HG03520 (cell line): ENCODE data around the gene MINAR1.

Experiments used
- ATAC-seq: cut with Tn5 transposase; IDR thresholded peaks from one replicate; pipeline ENCODE4 v1.9.1; 2021; ENCODE audit warnings: mild to moderate bottlenecking, moderate library complexity; ENCODE audit not compliant: unreplicated experiment

The MINAR1 gene

GRCh38 chr15:79430901-79431635 is 1.1 kb upstream of the MINAR1 start:
- ATAC-seq: no peak

DNA sequence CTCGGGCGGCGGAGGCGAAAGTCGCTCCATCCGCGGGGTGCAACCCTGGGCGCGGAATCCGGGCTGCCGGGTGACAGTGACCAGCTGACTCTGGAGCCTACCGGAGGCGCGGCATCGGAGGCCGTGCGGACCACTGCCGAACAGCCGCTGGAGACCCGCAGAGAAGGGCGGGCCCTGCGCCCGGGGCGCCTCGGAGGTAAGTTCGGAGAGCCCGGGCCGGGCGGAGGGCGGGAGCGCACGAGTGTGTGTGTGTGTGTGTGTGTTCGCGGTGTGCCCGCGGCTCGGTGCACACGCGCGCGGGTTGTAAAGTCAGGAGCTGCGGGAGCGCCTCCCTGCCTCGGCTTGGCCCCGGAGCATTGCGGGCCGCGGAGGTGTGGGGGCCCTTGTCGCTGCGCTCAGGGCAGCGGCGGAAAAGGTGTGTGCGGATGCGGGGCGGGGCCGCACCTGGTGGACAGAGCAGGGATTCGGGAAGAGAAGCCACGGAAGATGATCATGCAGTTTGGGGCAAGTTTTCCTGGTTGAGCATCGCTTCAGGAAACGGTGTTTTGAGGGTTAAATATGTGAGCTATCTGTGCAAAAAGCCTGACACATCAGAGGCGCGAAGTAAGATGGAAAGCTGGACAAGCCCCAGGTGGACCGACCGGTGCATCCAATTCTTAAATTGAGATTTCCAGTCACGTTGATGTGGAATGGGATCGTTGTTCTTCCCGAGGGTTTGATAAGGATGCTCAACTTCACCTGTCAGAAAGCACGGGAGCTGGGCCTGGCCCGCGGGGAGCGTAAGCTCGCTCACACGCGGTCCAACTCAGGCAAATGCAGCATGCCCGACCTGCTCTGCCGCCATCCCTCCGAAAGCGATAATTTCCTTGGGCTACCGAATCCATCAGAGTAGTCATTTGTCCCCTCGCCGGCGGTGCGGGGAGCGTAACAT is 474 bp downstream of the MINAR1 start:
- ATAC-seq: no peak

- ATAC-seq: no peak
Observed at GRCh38 chr15:79433276-79433990, 1.3 kb downstream of the MINAR1 start.

DNA sequence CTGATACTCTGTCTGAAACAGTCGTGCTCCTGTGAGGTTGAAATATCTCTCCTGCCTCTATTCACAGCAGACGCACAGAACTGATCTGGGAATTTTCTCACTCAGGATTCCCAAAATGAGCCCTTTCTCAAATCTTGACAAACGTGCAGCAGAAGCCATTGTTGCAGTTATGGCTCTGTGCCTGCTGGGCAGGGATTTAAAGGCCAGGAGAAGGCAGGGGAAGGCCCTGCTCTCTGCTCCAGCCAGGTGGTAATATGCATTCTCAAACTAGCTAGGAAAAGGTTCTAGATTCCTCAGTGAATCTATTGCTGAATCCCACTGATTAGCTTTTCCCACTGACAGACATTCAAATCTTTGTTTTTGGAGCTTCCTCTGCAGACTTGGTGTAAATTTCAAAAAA is 2.2 kb downstream of the MINAR1 start:
- ATAC-seq: no peak

- no peak for ATAC-seq
Observed at GRCh38 chr15:79436037-79436780, 4.1 kb downstream of the MINAR1 start.

DNA sequence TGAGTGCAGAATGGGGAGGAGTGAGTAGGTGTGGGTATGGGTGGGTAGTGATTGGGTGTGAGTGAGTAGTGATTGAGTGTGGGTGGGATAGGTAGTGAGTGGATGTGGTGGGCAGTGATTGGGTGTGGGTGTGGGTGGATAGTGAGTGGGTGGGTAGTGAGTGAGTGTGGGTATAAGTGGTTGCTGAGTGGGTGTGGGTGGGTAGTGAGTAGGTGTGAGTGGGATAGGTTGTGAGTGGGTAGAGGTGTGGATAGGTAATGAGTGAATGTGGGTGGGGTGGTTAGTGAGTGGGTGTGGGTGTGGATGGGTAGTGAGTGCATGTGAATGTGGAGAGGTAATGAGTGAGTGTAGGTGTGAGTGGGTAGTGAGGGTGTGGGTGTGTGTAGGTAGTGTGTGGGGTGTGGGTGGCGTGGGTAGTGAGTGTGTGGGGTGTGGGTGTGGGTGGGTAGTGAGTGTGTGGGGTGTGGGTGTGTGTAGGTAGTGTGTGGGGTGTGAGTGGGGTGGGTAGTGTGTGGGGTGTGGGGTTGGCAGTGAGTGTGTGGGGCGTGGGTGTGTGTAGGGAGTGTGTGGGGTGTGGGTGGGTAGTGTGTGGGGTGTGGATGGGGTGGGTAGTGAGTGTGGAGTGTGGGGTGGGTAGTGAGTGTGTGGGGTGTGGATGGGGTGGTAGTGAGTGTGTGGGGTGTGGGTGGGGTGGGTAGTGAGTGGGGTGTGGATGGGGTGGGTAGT is 5.3 kb downstream of the MINAR1 start:
- no peak for ATAC-seq

- no peak for ATAC-seq
Observed at GRCh38 chr15:79439236-79439635, 7.1 kb downstream of the MINAR1 start.

DNA sequence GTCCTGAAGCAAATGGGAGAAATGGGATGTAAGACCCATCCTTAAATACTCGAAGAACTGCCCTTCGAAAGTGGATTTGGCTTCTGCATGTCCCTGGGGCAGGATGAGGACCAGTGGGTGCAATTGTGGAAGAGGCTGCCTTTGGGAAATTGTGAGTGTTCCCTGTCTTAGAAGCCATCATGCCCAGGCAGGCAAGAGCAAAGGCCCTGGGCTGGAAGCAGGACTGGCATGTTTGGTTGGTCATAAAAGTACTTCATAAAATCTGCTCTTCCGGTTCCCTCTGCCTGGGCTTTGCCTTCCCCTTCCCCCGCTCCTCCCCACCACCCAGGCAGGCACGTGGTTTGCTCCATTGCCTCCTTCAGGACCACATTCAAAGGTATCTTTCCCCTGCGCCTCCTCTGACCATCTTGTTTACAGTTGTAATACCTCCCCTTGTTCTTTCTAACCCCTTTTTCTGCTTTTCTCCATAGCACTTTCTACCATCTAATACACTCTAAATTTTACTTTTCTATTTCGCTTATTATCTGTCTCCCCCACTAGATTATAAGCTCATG is 8.3 kb downstream of the MINAR1 start:
- ATAC-seq: no peak

DNA sequence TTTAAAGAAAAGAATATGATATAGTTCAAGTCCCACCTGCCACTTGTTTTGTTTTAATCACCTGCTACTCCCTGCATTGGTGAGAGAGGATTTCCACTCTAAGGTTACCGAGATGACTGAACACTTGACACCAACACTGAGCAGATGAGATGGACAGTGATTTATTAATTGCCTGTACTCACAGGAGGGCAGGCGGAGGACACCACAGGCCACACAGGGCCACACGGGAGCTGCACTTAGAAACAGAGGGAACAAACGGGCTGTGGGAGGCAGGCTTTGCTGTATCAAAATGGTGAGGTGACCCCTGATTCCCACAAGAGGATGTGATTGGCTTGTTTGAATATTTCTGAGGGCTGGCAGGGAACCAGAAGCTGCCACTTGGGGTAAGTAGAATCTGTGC is 10.8 kb downstream of the MINAR1 start:
- ATAC-seq: no peak

- no peak for ATAC-seq
Observed at GRCh38 chr15:79447060-79447459, 14.9 kb downstream of the MINAR1 start.

GRCh38 chr15:79450648-79451047 is 18.5 kb downstream of the MINAR1 start:
- ATAC-seq: no peak

- no peak for ATAC-seq
Observed at GRCh38 chr15:79451361-79451999, 19.3 kb downstream of the MINAR1 start.

DNA sequence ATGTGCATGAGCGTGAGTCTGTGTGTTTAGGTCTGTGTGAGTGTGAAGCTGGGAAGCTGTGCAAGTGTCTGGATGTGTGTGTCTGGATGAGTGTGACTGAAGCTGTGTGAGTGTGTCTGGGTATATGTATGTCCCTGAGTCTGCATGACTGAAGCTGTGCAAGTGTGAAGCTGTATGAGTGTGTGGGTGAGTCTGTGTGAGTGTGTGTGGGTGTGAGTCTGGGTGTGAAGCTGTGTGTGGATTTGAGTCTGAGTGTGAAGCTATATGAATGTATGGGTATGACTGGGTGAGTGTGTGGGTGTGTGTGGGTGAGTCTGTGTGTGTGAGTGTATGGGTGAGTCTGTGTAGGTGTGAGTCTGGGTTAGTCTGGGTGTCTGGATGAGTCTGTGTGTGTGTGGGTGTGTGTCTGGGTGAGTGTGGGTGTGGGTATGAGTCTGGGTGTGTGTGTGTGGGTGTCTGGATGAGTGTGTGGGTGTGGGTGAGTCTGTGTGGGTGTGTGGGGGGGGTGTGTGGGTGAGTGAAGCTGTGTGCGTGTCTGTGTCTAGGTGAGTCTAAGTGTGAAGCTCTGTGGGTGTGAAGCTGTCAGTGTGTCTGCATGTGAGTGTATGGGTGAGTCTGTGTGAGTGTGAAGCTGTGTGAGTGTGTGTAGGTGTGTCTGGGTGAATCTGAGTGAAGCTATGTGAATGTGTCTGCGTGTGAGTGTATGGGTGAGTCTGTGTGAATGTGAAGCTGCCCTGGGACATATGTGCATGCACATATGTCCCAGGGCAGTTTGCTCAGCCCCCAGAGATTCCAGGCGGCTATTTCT is 20.3 kb downstream of the MINAR1 start:
- no peak for ATAC-seq

GRCh38 chr15:79453446-79453845 is 21.3 kb downstream of the MINAR1 start:
- ATAC-seq: no peak

GRCh38 chr15:79454063-79454462 is 21.9 kb downstream of the MINAR1 start:
- ATAC-seq: no peak

DNA sequence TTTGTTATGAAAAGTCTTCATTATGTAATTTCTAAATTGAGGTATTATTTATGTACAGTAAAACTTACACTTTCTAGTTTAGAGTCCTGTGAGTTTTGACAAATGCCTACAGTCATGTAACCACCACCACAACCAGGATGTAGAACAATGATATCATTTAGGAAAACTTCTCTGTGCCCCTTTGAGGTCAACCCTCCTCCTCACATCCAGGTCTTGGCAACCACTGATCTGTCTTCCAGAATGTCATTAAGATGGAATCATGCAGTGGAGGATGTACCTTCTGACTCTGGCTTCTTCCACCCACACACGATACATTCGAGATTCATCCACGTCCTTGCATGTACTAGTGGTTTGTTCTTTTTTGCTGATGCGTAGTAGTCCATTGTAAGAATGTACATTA is 23.2 kb downstream of the MINAR1 start:
- ATAC-seq: no peak

- no peak for ATAC-seq
Observed at GRCh38 chr15:79455943-79456342, 23.8 kb downstream of the MINAR1 start.

- no peak for ATAC-seq
Observed at GRCh38 chr15:79458491-79458890, 26.4 kb downstream of the MINAR1 start.
